ENCODE measurements around the gene GIT2.

GIT2 gene

GRCh38 chr12:109998904-109999648 lies 2.9 kb upstream of the GIT2 start, which contains the start of gene ANKRD13A:
TSS of gene ANKRD13A (plus strand) at chr12:109999430. CDS start at chr12:109999689, 259 bp downstream.
- Histone ChIP-seq H3K36me3 (peaks cover 16% of the 10 kb centered on the region), H3K27me3 (no peaks in the 10 kb centered on the region), H3K27ac (peak within 1 kb of the TSS; percentile 98), H3K4me1 (ENCODE audit: control insufficient read depth in 1 of 2, insufficient read depth in 1 of 2, low read depth in 1 of 2, low read length in 1 of 2) (peaks cover 66 to 75% of the 10 kb centered on the region in 2 experiments), H3K9me3 (no peaks in the 10 kb centered on the region), H3K4me3 (ENCODE audit: low read depth in 1 of 2, low read length in 1 of 2) (peak within 1 kb of the TSS; percentile 93 to 98)
- TF ChIP-seq, protein P1, sequence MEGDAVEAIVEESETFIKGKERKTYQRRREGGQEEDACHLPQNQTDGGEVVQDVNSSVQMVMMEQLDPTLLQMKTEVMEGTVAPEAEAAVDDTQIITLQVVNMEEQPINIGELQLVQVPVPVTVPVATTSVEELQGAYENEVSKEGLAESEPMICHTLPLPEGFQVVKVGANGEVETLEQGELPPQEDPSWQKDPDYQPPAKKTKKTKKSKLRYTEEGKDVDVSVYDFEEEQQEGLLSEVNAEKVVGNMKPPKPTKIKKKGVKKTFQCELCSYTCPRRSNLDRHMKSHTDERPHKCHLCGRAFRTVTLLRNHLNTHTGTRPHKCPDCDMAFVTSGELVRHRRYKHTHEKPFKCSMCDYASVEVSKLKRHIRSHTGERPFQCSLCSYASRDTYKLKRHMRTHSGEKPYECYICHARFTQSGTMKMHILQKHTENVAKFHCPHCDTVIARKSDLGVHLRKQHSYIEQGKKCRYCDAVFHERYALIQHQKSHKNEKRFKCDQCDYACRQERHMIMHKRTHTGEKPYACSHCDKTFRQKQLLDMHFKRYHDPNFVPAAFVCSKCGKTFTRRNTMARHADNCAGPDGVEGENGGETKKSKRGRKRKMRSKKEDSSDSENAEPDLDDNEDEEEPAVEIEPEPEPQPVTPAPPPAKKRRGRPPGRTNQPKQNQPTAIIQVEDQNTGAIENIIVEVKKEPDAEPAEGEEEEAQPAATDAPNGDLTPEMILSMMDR (IDR thresholded peaks at IDR 0.05): no peak

DNA sequence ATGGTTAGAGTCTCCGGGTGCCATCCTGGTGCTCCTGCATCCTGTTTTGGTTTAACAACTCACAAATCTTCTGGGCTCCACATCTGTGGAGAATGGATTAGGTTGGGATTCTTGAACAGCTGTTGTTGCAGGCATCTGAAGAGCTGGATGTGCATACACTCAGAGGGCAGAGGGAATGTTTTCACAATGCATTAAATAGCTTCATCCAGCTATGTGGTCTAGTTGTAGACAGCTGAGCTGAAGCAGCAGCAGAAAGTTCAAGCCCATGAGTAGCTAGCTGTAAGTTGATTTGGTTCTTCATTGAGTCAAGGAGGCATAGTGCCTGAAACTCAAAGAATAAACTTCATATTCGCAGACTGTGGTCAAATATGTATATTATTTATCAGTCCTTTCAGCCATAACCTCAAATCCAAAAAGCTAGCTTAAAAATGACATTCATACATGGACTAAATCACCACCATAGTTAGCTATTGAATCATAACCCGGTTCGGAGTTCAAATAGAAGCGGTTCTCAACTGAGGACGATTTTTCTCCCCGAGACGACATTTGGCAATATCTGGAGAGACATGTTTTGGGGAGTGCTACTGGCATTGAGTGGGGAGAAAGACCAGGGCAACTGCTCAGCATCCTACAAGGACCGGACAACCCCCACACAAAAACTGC lies 2.2 kb upstream of the GIT2 start:
- H3K27me3 ChIP-seq: no peaks in the 10 kb centered on the region
- H3K27ac ChIP-seq: peak overlapping the region; percentile 98
- H3K4me3 ChIP-seq (ENCODE audit: low read depth in 1 of 2, low read length in 1 of 2): peak overlapping the region; percentile 93 to 98
- TF ChIP-seq, protein P1 (IDR thresholded peaks at IDR 0.05): no peak
- H3K36me3 ChIP-seq: peaks cover 12% of the 10 kb centered on the region
- no peaks in the 10 kb centered on the region for H3K9me3 ChIP-seq
- H3K4me1 ChIP-seq (ENCODE audit: control insufficient read depth in 1 of 2, insufficient read depth in 1 of 2, low read depth in 1 of 2, low read length in 1 of 2): peaks cover 68 to 82% of the 10 kb centered on the region in 2 experiments

- H3K27me3 ChIP-seq: no peaks in the 10 kb centered on the region
- TF ChIP-seq, protein P1 (IDR thresholded peaks at IDR 0.05): no peak
- H3K27ac ChIP-seq: peak overlapping the region; percentile 98
- H3K4me3 ChIP-seq (ENCODE audit: low read depth in 1 of 2, low read length in 1 of 2): peak overlapping the region in 1 of 2 experiments; percentile 97
- peaks cover 68 to 84% of the 10 kb centered on the region in 2 experiments for H3K4me1 ChIP-seq (ENCODE audit: control insufficient read depth in 1 of 2, insufficient read depth in 1 of 2, low read depth in 1 of 2, low read length in 1 of 2)
- no peaks in the 10 kb centered on the region for H3K9me3 ChIP-seq
- H3K36me3 ChIP-seq: peaks cover 9% of the 10 kb centered on the region
Observed at GRCh38 chr12:109997393-109997792, 1.2 kb upstream of the GIT2 start.

- peaks cover 62 to 77% of the 10 kb centered on the region in 2 experiments for H3K4me1 ChIP-seq (ENCODE audit: control insufficient read depth in 1 of 2, insufficient read depth in 1 of 2, low read depth in 1 of 2, low read length in 1 of 2)
- no peaks in the 10 kb centered on the region for H3K27me3 ChIP-seq
- H3K9me3 ChIP-seq: no peaks in the 10 kb centered on the region
- peaks cover 11% of the 10 kb centered on the region for H3K36me3 ChIP-seq
- peak overlapping the region; percentile 79 to 97 for H3K4me3 ChIP-seq (ENCODE audit: low read depth in 1 of 2, low read length in 1 of 2)
- TF ChIP-seq, protein P1 (IDR thresholded peaks at IDR 0.05): no peak
- H3K27ac ChIP-seq: peak overlapping the region; percentile 100
Observed at GRCh38 chr12:109996483-109996853, 300 bp upstream of the GIT2 start.

GRCh38 chr12:109995361-109995685 lies 845 bp downstream of the GIT2 start:
- Histone ChIP-seq H3K4me1 (ENCODE audit: control insufficient read depth in 1 of 2, insufficient read depth in 1 of 2, low read depth in 1 of 2, low read length in 1 of 2) (peaks cover 55 to 65% of the 10 kb centered on the region in 2 experiments), H3K27me3 (no peaks in the 10 kb centered on the region), H3K27ac (peak overlapping the region; percentile 100), H3K9me3 (no peaks in the 10 kb centered on the region), H3K4me3 (ENCODE audit: low read depth in 1 of 2, low read length in 1 of 2) (peak overlapping the region; percentile 79 to 97), H3K36me3 (peaks cover 22% of the 10 kb centered on the region)
- TF ChIP-seq, protein P1 (IDR thresholded peaks at IDR 0.05): no peak

Measured in neutrophil (primary cell).